Mesenchymal stem cell (in vitro differentiated cells and primary cell): Measurements from ENCODE around the gene MRM1.

Experiments
- DNase-seq: peaks from one replicate; pipeline ENCODE4 v3.0.0-alpha.2; 2013
- H2AFZ ChIP-seq: one replicate; pipeline ENCODE4 v1.6.1; 2013; ENCODE audit warnings: low read depth, mild to moderate bottlenecking, control low read depth, inconsistent platforms, low read length, moderate library complexity
- H2AK5ac ChIP-seq: 2 replicates; pipeline ENCODE4 v1.6.1; 2013; ENCODE audit warnings: low read length, moderate library complexity, mild to moderate bottlenecking, inconsistent platforms; ENCODE audit not compliant: severe bottlenecking
- H2BK120ac ChIP-seq: one replicate; pipeline ENCODE4 v1.6.1; 2013; ENCODE audit warnings: low read depth, mild to moderate bottlenecking, inconsistent platforms, low read length, moderate library complexity
- H2BK12ac ChIP-seq, 2 experiments: one replicate each; pipeline ENCODE4 v1.6.1; 2013; ENCODE audit warnings: inconsistent platforms in 2 of 2, low read length in 2 of 2, mild to moderate bottlenecking in 2 of 2, moderate library complexity in 2 of 2, control low read depth in 1 of 2
- H2BK15ac ChIP-seq: one replicate; pipeline ENCODE4 v1.6.1; 2013; ENCODE audit warnings: mild to moderate bottlenecking, low read depth, inconsistent platforms; ENCODE audit not compliant: poor library complexity, severe bottlenecking
- H2BK5ac ChIP-seq: 2 replicates; pipeline ENCODE4 v1.6.1; 2013; ENCODE audit warnings: low read depth, mild to moderate bottlenecking, low read length, control low read depth, inconsistent platforms; ENCODE audit not compliant: poor library complexity, severe bottlenecking
- H3K14ac ChIP-seq, 2 experiments: one replicate each; pipeline ENCODE4 v1.6.1; 2013; ENCODE audit warnings: inconsistent platforms in 2 of 2, low read length in 2 of 2, control low read depth in 1 of 2, mild to moderate bottlenecking in 1 of 2, moderate library complexity in 1 of 2
- H3K18ac ChIP-seq, 2 experiments: one replicate each; pipeline ENCODE4 v1.6.1; 2013; ENCODE audit warnings: inconsistent platforms in 2 of 2, low read length in 2 of 2, control low read depth in 1 of 2, low read depth in 1 of 2, mild to moderate bottlenecking in 1 of 2
- H3K23ac ChIP-seq, 2 experiments: one replicate each; pipeline ENCODE4 v1.6.1; 2013; ENCODE audit warnings: inconsistent platforms in 2 of 2, low read length in 2 of 2, mild to moderate bottlenecking in 2 of 2, moderate library complexity in 2 of 2, control low read depth in 1 of 2
- H3K27ac ChIP-seq: 2 replicates; pipeline ENCODE4 v1.5.1; 2013; ENCODE audit warnings: mild to moderate bottlenecking, moderate library complexity, low read length, control low read depth, inconsistent platforms; ENCODE audit not compliant: poor library complexity, severe bottlenecking
- H3K27me3 ChIP-seq, 2 experiments: 2 replicates each; pipeline versions ENCODE4 v1.6.1 to v1.7.0; 2013; ENCODE audit warnings: low read length in 2 of 2, mild to moderate bottlenecking in 2 of 2, moderate library complexity in 2 of 2, control low read depth in 1 of 2, inconsistent platforms in 1 of 2; ENCODE audit not compliant: control insufficient read depth in 1 of 2, insufficient read depth in 1 of 2
- H3K36me3 ChIP-seq, 2 experiments: 2 replicates each; pipeline versions ENCODE4 v1.6.1 to v1.7.0; 2013; ENCODE audit warnings: low read length in 2 of 2, control low read depth in 1 of 2, inconsistent platforms in 1 of 2, low read depth in 1 of 2, mild to moderate bottlenecking in 1 of 2; ENCODE audit not compliant: insufficient read depth in 2 of 2, control insufficient read depth in 1 of 2
- H3K4ac ChIP-seq, 2 experiments: one replicate each; pipeline ENCODE4 v1.6.1; 2013; ENCODE audit warnings: inconsistent platforms in 2 of 2, low read length in 2 of 2, mild to moderate bottlenecking in 2 of 2, moderate library complexity in 2 of 2, control low read depth in 1 of 2, low read depth in 1 of 2
- H3K4me1 ChIP-seq: 2 replicates; pipeline ENCODE4 v1.6.1; 2013; ENCODE audit warnings: low read depth, low read length, control low read depth; ENCODE audit not compliant: control insufficient read depth, insufficient read depth
- H3K4me2 ChIP-seq: 2 replicates; pipeline ENCODE4 v1.6.1; 2013; ENCODE audit warnings: low read length, mild to moderate bottlenecking, inconsistent platforms; ENCODE audit not compliant: poor library complexity, severe bottlenecking
- H3K4me3 ChIP-seq, 2 experiments: 2 replicates each; pipeline versions ENCODE4 v1.5.1 to v1.7.0; 2013; ENCODE audit warnings: low read length in 2 of 2, mild to moderate bottlenecking in 2 of 2, control low read depth in 1 of 2, low read depth in 1 of 2; ENCODE audit not compliant: insufficient read depth in 1 of 2
- H3K79me1 ChIP-seq: replicated peaks from 2 replicates; pipeline ENCODE4 v1.6.1; 2013; ENCODE audit warnings: mild to moderate bottlenecking, control low read depth, low read length, inconsistent platforms; ENCODE audit not compliant: poor library complexity, severe bottlenecking
- H3K9ac ChIP-seq: 2 replicates; pipeline ENCODE4 v1.7.0; 2013; ENCODE audit warnings: mild to moderate bottlenecking, low read length, moderate library complexity
- H3K9me3 ChIP-seq: 2 replicates; pipeline ENCODE4 v1.7.0; 2013; ENCODE audit warnings: mild to moderate bottlenecking, low read length; ENCODE audit not compliant: control insufficient read depth
- H4K8ac ChIP-seq: one replicate; pipeline ENCODE4 v1.6.1; 2013; ENCODE audit warnings: inconsistent platforms, mild to moderate bottlenecking, low read length, moderate library complexity
- H4K91ac ChIP-seq: one replicate; pipeline ENCODE4 v1.6.1; 2013; ENCODE audit warnings: mild to moderate bottlenecking, low read length, inconsistent platforms
- WGBS: methylation state at CpG from one replicate; pipeline ENCODE4 v1.1.7; 2013; ENCODE audit warnings: mixed read lengths; 5-methylcytosine and 5-hydroxymethylcytosine counted together

MRM1 gene

GRCh38 chr17:36631022-36631421, 29.6 kb downstream of the MRM1 start:
- Histone ChIP-seq H3K14ac (no peak overlapping the region), H3K79me1 (no peaks in the 10 kb centered on the region), H2AK5ac (no peak overlapping the region), H3K23ac (no peak overlapping the region), H4K8ac (no peak overlapping the region), H2AFZ (no peak overlapping the region), H3K4me1 (no peaks in the 10 kb centered on the region), H3K9ac (no peak overlapping the region), H3K36me3 (no peaks in the 10 kb centered on the region), H3K4me2 (no peak overlapping the region), H3K27me3 (peaks cover 58 to 61% of the 10 kb centered on the region in 2 experiments), H3K4me3 (no peak overlapping the region), H3K9me3 (no peaks in the 10 kb centered on the region), H3K27ac (no peak overlapping the region), H2BK12ac (no peak overlapping the region), H2BK120ac (no peak overlapping the region), H4K91ac (no peak overlapping the region), H2BK5ac (no peak overlapping the region), H3K4ac (no peak overlapping the region), H2BK15ac (no peak overlapping the region), H3K18ac (no peak overlapping the region)
- DNase-seq = no peak
- WGBS = 77% methylated on average over 4 of the region's 4 CpGs

GRCh38 chr17:36632916-36633771, 31.8 kb downstream of the MRM1 start:
- H2BK12ac ChIP-seq = no peak overlapping the region
- H3K27ac ChIP-seq = no peak overlapping the region
- no peak overlapping the region for H2AK5ac ChIP-seq
- H3K4me1 ChIP-seq = no peaks in the 10 kb centered on the region
- no peak for DNase-seq
- no peaks in the 10 kb centered on the region for H3K79me1 ChIP-seq
- no peak overlapping the region for H3K14ac ChIP-seq
- no peak overlapping the region for H3K4me3 ChIP-seq
- no peaks in the 10 kb centered on the region for H3K9me3 ChIP-seq
- 43% methylated on average over 11 of the region's 18 CpGs for WGBS
- no peak overlapping the region for H2BK15ac ChIP-seq
- H2BK5ac ChIP-seq = no peak overlapping the region
- H2AFZ ChIP-seq = no peak overlapping the region
- no peak overlapping the region for H3K23ac ChIP-seq
- no peaks in the 10 kb centered on the region for H3K36me3 ChIP-seq
- no peak overlapping the region for H3K4me2 ChIP-seq
- H3K27me3 ChIP-seq = peaks cover 76 to 80% of the 10 kb centered on the region in 2 experiments
- H2BK120ac ChIP-seq = no peak overlapping the region
- no peak overlapping the region for H3K4ac ChIP-seq
- H4K8ac ChIP-seq = no peak overlapping the region
- H3K18ac ChIP-seq = no peak overlapping the region
- no peak overlapping the region for H4K91ac ChIP-seq
- no peak overlapping the region for H3K9ac ChIP-seq

GRCh38 chr17:36640346-36640745, 39.0 kb downstream of the MRM1 start:
- Histone ChIP-seq H3K4me2 (no peak overlapping the region), H3K4ac (no peak overlapping the region), H2BK5ac (no peak overlapping the region), H2BK120ac (no peak overlapping the region), H3K9ac (no peak overlapping the region), H3K18ac (no peak overlapping the region), H2BK12ac (no peak overlapping the region), H3K4me1 (peaks cover 12% of the 10 kb centered on the region), H3K14ac (no peak overlapping the region), H2AK5ac (no peak overlapping the region), H3K23ac (no peak overlapping the region), H3K27ac (no peak overlapping the region), H3K9me3 (no peaks in the 10 kb centered on the region), H4K91ac (no peak overlapping the region), H3K36me3 (no peaks in the 10 kb centered on the region), H3K27me3 (peaks cover 94 to 95% of the 10 kb centered on the region in 2 experiments), H3K79me1 (no peaks in the 10 kb centered on the region), H2AFZ (no peak overlapping the region), H2BK15ac (no peak overlapping the region), H3K4me3 (no peak overlapping the region), H4K8ac (no peak overlapping the region)
- no peak for DNase-seq
- 86% methylated on average over 2 of the region's 2 CpGs for WGBS

GRCh38 chr17:36640836-36641235, 39.5 kb downstream of the MRM1 start:
- Histone ChIP-seq H2BK5ac (no peak overlapping the region), H2AK5ac (no peak overlapping the region), H3K9ac (no peak overlapping the region), H2AFZ (no peak overlapping the region), H3K36me3 (no peaks in the 10 kb centered on the region), H3K4me3 (no peak overlapping the region), H3K9me3 (no peaks in the 10 kb centered on the region), H3K27me3 (peaks cover 95 to 98% of the 10 kb centered on the region in 2 experiments), H2BK12ac (no peak overlapping the region), H2BK120ac (no peak overlapping the region), H3K4me1 (peaks cover 12% of the 10 kb centered on the region), H3K14ac (no peak overlapping the region), H3K18ac (no peak overlapping the region), H3K79me1 (no peaks in the 10 kb centered on the region), H2BK15ac (no peak overlapping the region), H4K8ac (no peak overlapping the region), H3K23ac (no peak overlapping the region), H4K91ac (no peak overlapping the region), H3K4ac (no peak overlapping the region), H3K4me2 (no peak overlapping the region), H3K27ac (no peak overlapping the region)
- WGBS = 64% methylated on average over 10 of the region's 10 CpGs
- no peak for DNase-seq
